Measurements from ENCODE around the gene CAMK2A. TPM values are rescaled to one million over a fixed set of nuclear protein-coding genes. Genes with fewer than 3 reads are reported as not detected.
"Not testable (repeated sequence)": the region's sequence is repeated elsewhere in the genome, so short reads cannot be mapped to it uniquely, and the experiment has no call there.

CAMK2A gene
- total RNA-seq, 2 donors from 2014 or later = not detected

GRCh38 chr5:150236313-150236712 is 53.3 kb downstream of the CAMK2A start:
- Mint-ChIP-seq H3K4me1 (ENCODE audit: low read depth) (no peaks in the 10 kb centered on the region), H3K9me3 (no peaks in the 10 kb centered on the region), H3K27me3 (ENCODE audit: low read depth) (no peaks in the 10 kb centered on the region), H3K4me3 (no peak overlapping the region), H3K36me3 (ENCODE audit: insufficient read depth in 2 of 2) (no peaks in the 10 kb centered on the region), H3K27ac (no peak overlapping the region)
- DNase-seq (no peak), ATAC-seq (replicated peaks in 1 of 2) (no peak)

- Mint-ChIP-seq H3K36me3 (ENCODE audit: insufficient read depth in 2 of 2) (no peaks in the 10 kb centered on the region), H3K4me3 (no peak overlapping the region), H3K4me1 (ENCODE audit: low read depth) (no peaks in the 10 kb centered on the region), H3K27me3 (ENCODE audit: low read depth) (no peaks in the 10 kb centered on the region), H3K9me3 (no peaks in the 10 kb centered on the region), H3K27ac (no peak overlapping the region)
- ATAC-seq (replicated peaks in 1 of 2) = no peak
- no peak for DNase-seq
Observed at GRCh38 chr5:150235500-150235854, 54.1 kb downstream of the CAMK2A start.

GRCh38 chr5:150234576-150235499 is 54.7 kb downstream of the CAMK2A start:
- Mint-ChIP-seq H3K4me3 (no peak overlapping the region), H3K36me3 (ENCODE audit: insufficient read depth in 2 of 2) (no peaks in the 10 kb centered on the region), H3K27me3 (ENCODE audit: low read depth) (no peaks in the 10 kb centered on the region), H3K27ac (no peak overlapping the region), H3K4me1 (ENCODE audit: low read depth) (no peaks in the 10 kb centered on the region), H3K9me3 (no peaks in the 10 kb centered on the region)
- ATAC-seq (replicated peaks in 1 of 2) (no peak), DNase-seq (no peak)

- DNase-seq; H3K4me1 Mint-ChIP-seq (ENCODE audit: low read depth); H3K4me3 Mint-ChIP-seq; ATAC-seq (replicated peaks in 1 of 2); H3K27ac Mint-ChIP-seq; H3K27me3 Mint-ChIP-seq (ENCODE audit: low read depth); H3K36me3 Mint-ChIP-seq (ENCODE audit: insufficient read depth in 2 of 2); H3K9me3 Mint-ChIP-seq: not testable (repeated sequence)
Observed at GRCh38 chr5:150233706-150234105, 55.9 kb downstream of the CAMK2A start.

DNA sequence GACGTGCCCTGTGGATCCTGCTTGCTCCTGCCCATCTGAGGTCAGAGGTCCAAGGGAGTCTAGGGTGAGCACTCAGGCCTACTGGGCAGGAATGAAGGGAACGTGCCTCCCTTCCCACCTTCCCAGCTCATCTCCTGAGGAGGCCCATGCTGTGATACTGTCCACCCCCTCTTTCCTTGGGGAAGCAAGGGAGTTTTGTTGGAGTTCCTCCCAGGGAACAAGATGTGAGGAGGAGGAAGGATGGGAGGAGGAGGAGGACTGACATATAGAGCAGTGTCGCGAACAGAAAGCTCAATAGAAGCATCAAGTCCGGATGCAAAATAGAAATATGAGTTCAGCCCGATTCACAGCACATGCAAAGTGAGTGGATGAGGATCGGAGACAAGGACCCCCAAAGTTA is 58.7 kb downstream of the CAMK2A start:
- no peak for DNase-seq
- no peak overlapping the region for H3K4me3 Mint-ChIP-seq
- H3K27ac Mint-ChIP-seq = no peak overlapping the region
- ATAC-seq (replicated peaks in 1 of 2) = no peak
- no peaks in the 10 kb centered on the region for H3K4me1 Mint-ChIP-seq (ENCODE audit: low read depth)
- H3K36me3 Mint-ChIP-seq (ENCODE audit: insufficient read depth in 2 of 2) = no peaks in the 10 kb centered on the region
- H3K9me3 Mint-ChIP-seq = no peaks in the 10 kb centered on the region
- no peaks in the 10 kb centered on the region for H3K27me3 Mint-ChIP-seq (ENCODE audit: low read depth)

DNA sequence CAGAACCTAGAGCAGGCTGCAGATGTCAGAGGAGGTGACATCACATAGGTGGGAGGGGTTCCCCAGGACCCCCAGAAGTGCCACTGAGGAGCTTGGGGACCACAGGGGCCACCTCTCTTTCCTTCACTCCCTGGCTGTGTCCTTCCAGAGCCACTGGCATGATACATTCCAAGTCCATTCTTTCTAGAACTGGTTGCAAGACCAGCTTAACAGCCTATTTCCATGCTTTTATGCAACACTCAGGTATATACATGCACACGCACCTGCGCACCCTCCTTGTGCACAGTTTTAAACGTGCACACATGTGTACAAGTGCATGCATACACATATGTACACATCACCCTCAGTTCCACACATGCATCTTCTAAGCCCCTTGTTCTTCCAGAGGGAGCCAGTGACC is 60.0 kb downstream of the CAMK2A start:
- no peaks in the 10 kb centered on the region for H3K36me3 Mint-ChIP-seq (ENCODE audit: insufficient read depth in 2 of 2)
- no peaks in the 10 kb centered on the region for H3K4me1 Mint-ChIP-seq (ENCODE audit: low read depth)
- no peaks in the 10 kb centered on the region for H3K9me3 Mint-ChIP-seq
- no peak for DNase-seq
- H3K27me3 Mint-ChIP-seq (ENCODE audit: low read depth) = no peaks in the 10 kb centered on the region
- no peak overlapping the region for H3K27ac Mint-ChIP-seq
- no peak overlapping the region for H3K4me3 Mint-ChIP-seq
- ATAC-seq (replicated peaks in 1 of 2) = no peak

- Mint-ChIP-seq H3K36me3 (ENCODE audit: insufficient read depth in 2 of 2) (no peaks in the 10 kb centered on the region), H3K4me1 (ENCODE audit: low read depth) (no peaks in the 10 kb centered on the region), H3K27me3 (ENCODE audit: low read depth) (no peaks in the 10 kb centered on the region), H3K4me3 (no peak overlapping the region), H3K9me3 (no peaks in the 10 kb centered on the region), H3K27ac (no peak overlapping the region)
- no peak for ATAC-seq (replicated peaks in 1 of 2)
- DNase-seq = no peak
Observed at GRCh38 chr5:150227606-150228273, 61.8 kb downstream of the CAMK2A start.

DNA sequence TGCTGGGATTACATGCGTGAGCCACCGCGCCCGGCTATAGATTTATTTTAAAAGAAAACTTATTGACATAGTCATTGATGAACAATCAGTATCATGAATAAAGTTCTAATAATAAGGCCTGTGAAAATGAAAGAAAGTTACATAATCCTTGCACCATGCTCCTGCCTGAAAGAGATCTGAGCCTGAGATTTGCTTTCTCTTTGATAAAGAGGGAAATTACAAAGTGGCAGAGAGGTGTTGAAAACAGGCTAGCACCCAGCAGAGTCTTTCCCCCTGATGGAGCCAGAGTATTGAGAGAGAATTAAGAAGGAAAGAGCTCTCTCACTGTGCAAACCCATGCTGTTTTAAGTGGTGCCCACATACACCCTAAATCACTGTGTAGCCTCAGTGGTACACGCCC is 62.5 kb downstream of the CAMK2A start:
- Mint-ChIP-seq H3K27ac (no peak overlapping the region), H3K4me3 (no peak overlapping the region), H3K9me3 (no peaks in the 10 kb centered on the region), H3K4me1 (ENCODE audit: low read depth) (no peaks in the 10 kb centered on the region), H3K27me3 (ENCODE audit: low read depth) (no peaks in the 10 kb centered on the region), H3K36me3 (ENCODE audit: insufficient read depth in 2 of 2) (no peaks in the 10 kb centered on the region)
- no peak for DNase-seq
- ATAC-seq (replicated peaks in 1 of 2) = no peak

GRCh38 chr5:150224483-150225027 is 65.0 kb downstream of the CAMK2A start:
- Mint-ChIP-seq H3K4me1 (ENCODE audit: low read depth) (no peaks in the 10 kb centered on the region), H3K27ac (no peak overlapping the region), H3K9me3 (no peaks in the 10 kb centered on the region), H3K4me3 (no peak overlapping the region), H3K27me3 (ENCODE audit: low read depth) (no peaks in the 10 kb centered on the region), H3K36me3 (ENCODE audit: insufficient read depth in 2 of 2) (no peaks in the 10 kb centered on the region)
- no peak for ATAC-seq (replicated peaks in 1 of 2)
- no peak for DNase-seq

- DNase-seq = no peak
- ATAC-seq (replicated peaks in 1 of 2) = no peak
- Mint-ChIP-seq H3K36me3 (ENCODE audit: insufficient read depth in 2 of 2) (no peaks in the 10 kb centered on the region), H3K9me3 (no peaks in the 10 kb centered on the region), H3K4me3 (no peak overlapping the region), H3K27ac (no peak overlapping the region), H3K27me3 (ENCODE audit: low read depth) (no peaks in the 10 kb centered on the region), H3K4me1 (ENCODE audit: low read depth) (no peaks in the 10 kb centered on the region)
Observed at GRCh38 chr5:150223474-150223873, 66.1 kb downstream of the CAMK2A start.

GRCh38 chr5:150222906-150223305 is 66.7 kb downstream of the CAMK2A start:
- H3K4me1 Mint-ChIP-seq (ENCODE audit: low read depth) = no peaks in the 10 kb centered on the region
- no peaks in the 10 kb centered on the region for H3K36me3 Mint-ChIP-seq (ENCODE audit: insufficient read depth in 2 of 2)
- DNase-seq (no peak), ATAC-seq (replicated peaks in 1 of 2) (no peak)
- H3K4me3 Mint-ChIP-seq = no peak overlapping the region
- H3K27ac Mint-ChIP-seq = no peak overlapping the region
- H3K27me3 Mint-ChIP-seq (ENCODE audit: low read depth) = no peaks in the 10 kb centered on the region
- no peaks in the 10 kb centered on the region for H3K9me3 Mint-ChIP-seq

- no peaks in the 10 kb centered on the region for H3K4me1 Mint-ChIP-seq (ENCODE audit: low read depth)
- H3K9me3 Mint-ChIP-seq = no peaks in the 10 kb centered on the region
- no peak overlapping the region for H3K27ac Mint-ChIP-seq
- H3K27me3 Mint-ChIP-seq (ENCODE audit: low read depth) = peaks cover 13% of the 10 kb centered on the region
- H3K4me3 Mint-ChIP-seq = no peak overlapping the region
- H3K36me3 Mint-ChIP-seq (ENCODE audit: insufficient read depth in 2 of 2) = no peaks in the 10 kb centered on the region
- no peak for ATAC-seq (replicated peaks in 1 of 2)
- DNase-seq = no peak
Observed at GRCh38 chr5:150221471-150221870, 68.1 kb downstream of the CAMK2A start.

- no peak for ATAC-seq (replicated peaks in 1 of 2)
- Mint-ChIP-seq H3K9me3 (no peaks in the 10 kb centered on the region), H3K4me3 (no peak overlapping the region)
Observed at GRCh38 chr5:150219861-150220260, 69.7 kb downstream of the CAMK2A start.

More at GRCh38 chr5:150219861-150220260, 69.7 kb downstream of the CAMK2A start:
- H3K27ac Mint-ChIP-seq = no peak overlapping the region
- no peaks in the 10 kb centered on the region for H3K36me3 Mint-ChIP-seq (ENCODE audit: insufficient read depth in 2 of 2)
- H3K27me3 Mint-ChIP-seq (ENCODE audit: low read depth) = peaks cover 13% of the 10 kb centered on the region
- DNase-seq = no peak
- no peaks in the 10 kb centered on the region for H3K4me1 Mint-ChIP-seq (ENCODE audit: low read depth)
